Breast epithelium (tissue), 3 donors: ENCODE results near the gene KCND3.

Experiments used
- CTCF ChIP-seq, 3 donors: fragments of 450-650 bp; IDR thresholded peaks; one replicate each; pipeline ENCODE4 v1.5.1; 2016 to 2017; ENCODE audit warnings: antibody characterized with exemption in 3 of 3, mild to moderate bottlenecking in 3 of 3, moderate library complexity in 3 of 3
- POLR2AphosphoS5 ChIP-seq, 3 donors: sonication (generic); formaldehyde crosslinking; IDR thresholded peaks; one replicate each; pipeline ENCODE4 v1.6.1; 2017; ENCODE audit warnings: antibody characterized with exemption in 3 of 3

- no peak for TF ChIP-seq CTCF (IDR thresholded peaks at IDR 0.05)
- TF ChIP-seq POLR2AphosphoS5 (IDR thresholded peaks at IDR 0.05), result no peak
These were observed 12.6 kb downstream of the KCND3 start for GRCh38 chr1:111976842-111977241.
